Measurements from ENCODE around the gene INPP5J.

GRCh38 chr22:31135706-31136105 lies 12.9 kb downstream of the INPP5J start:
- TF ChIP-seq, protein P1, sequence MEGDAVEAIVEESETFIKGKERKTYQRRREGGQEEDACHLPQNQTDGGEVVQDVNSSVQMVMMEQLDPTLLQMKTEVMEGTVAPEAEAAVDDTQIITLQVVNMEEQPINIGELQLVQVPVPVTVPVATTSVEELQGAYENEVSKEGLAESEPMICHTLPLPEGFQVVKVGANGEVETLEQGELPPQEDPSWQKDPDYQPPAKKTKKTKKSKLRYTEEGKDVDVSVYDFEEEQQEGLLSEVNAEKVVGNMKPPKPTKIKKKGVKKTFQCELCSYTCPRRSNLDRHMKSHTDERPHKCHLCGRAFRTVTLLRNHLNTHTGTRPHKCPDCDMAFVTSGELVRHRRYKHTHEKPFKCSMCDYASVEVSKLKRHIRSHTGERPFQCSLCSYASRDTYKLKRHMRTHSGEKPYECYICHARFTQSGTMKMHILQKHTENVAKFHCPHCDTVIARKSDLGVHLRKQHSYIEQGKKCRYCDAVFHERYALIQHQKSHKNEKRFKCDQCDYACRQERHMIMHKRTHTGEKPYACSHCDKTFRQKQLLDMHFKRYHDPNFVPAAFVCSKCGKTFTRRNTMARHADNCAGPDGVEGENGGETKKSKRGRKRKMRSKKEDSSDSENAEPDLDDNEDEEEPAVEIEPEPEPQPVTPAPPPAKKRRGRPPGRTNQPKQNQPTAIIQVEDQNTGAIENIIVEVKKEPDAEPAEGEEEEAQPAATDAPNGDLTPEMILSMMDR (IDR thresholded peaks at IDR 0.05), result no peak
- TF ChIP-seq POLR2A (IDR thresholded peaks at IDR 0.05), result no peak
